GM10266 (cell line): ENCODE measurements around the gene PIEZO1.
A peak's percentile ranks its signal among the peaks of the same experiment; 100 is the strongest.

Experiments used
- DNase-seq: peaks from one replicate; pipeline ENCODE4 v3.0.0; 2012; ENCODE audit errors: extremely low spot score
- CTCF ChIP-seq: IDR thresholded peaks from 2 replicates; pipeline ENCODE4 v1.5.1; 2012; ENCODE audit warnings: mild to moderate bottlenecking, low read depth; ENCODE audit not compliant: control insufficient read depth, insufficient read depth; ENCODE audit errors: missing control alignments

The PIEZO1 gene

GRCh38 chr16:88752386-88753002 lies 32.5 kb downstream of the PIEZO1 start:
- no peak for DNase-seq
- TF ChIP-seq CTCF: no peak

- no peak for TF ChIP-seq CTCF
- DNase-seq: no peak
Measured at GRCh38 chr16:88750854-88751253, 34.2 kb downstream of the PIEZO1 start.

- no peak for DNase-seq
- no peak for TF ChIP-seq CTCF
Measured at GRCh38 chr16:88749358-88749757, 35.7 kb downstream of the PIEZO1 start.

- no peak for DNase-seq
- no peak for TF ChIP-seq CTCF
Measured at GRCh38 chr16:88748364-88748763, 36.7 kb downstream of the PIEZO1 start.

- peak; percentile 47 for TF ChIP-seq CTCF
Measured at GRCh38 chr16:88747588-88748301, 37.3 kb downstream of the PIEZO1 start.

GRCh38 chr16:88746506-88746905 lies 38.5 kb downstream of the PIEZO1 start:
- TF ChIP-seq CTCF: no peak
- no peak for DNase-seq

More at GRCh38 chr16:88747588-88748301, 37.3 kb downstream of the PIEZO1 start:
- peak; percentile 83 for DNase-seq
